ENCODE data around the gene TRAFD1. TPM values are rescaled to one million over a fixed set of nuclear protein-coding genes. Genes with fewer than 3 reads are reported as not detected.

TRAFD1 gene
- polyA plus RNA-seq, 1 donor, result 32.8 TPM

Other genes with a start within 250 kb of the TRAFD1 start
- gene TMEM116, start 112.4 kb upstream of the TRAFD1 start, polyA plus RNA-seq, result 16.8 TPM
- 150 TPM for gene ERP29, start 112.1 kb upstream of the TRAFD1 start, polyA plus RNA-seq
- gene NAA25, start 16.8 kb upstream of the TRAFD1 start, polyA plus RNA-seq, result 19.4 TPM